DND-41 (cell line): Measurements from ENCODE around the gene MEI1.

Experiments used
- CTCF ChIP-seq: IDR thresholded peaks from 2 replicates; pipeline ENCODE4 v1.5.1; 2012; ENCODE audit warnings: borderline replicate concordance, low read length, moderate library complexity, mild to moderate bottlenecking; ENCODE audit not compliant: poor library complexity, severe bottlenecking; ENCODE audit errors: extremely low read depth
- EZH2 ChIP-seq: IDR thresholded peaks from 3 replicates; pipeline ENCODE4 v1.6.1; 2012; ENCODE audit warnings: borderline replicate concordance, low read depth, mild to moderate bottlenecking, moderate library complexity, low read length, inconsistent platforms; ENCODE audit not compliant: severe bottlenecking

DNA sequence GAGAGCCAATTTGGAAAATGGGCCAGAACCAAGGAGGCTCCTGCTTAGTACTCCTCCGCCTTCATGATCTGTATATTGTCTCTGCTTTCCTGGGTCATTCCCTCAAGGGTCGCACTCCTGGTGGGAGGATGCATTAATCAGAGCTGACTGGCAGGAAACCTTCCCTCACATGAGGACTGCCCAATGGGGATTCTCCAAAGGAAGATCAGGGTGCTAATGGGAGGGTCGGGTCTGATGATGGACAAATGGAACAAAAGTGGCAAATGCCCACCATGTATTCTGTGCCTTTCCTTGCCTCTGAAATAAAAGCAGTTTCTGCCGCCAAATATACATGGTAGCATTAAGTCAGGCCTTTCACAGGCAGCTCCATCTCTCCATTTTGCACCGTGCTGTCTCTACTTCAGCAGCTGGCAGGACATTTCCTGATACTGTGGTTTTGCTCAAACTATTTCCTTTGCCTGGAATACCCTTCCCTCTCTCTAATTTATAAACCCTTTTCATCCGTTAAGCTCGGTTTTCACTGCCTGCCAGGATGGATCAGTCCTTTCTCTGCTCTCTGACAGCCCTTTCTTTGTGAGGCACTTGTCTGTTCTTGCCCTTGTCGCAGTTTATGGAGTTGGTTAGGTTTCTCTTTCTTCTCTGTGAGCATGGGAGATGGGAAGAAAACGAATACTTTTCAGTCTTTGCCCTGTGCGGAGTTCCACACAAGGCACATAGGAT lies 147.1 kb downstream of the MEI1 start:
- TF ChIP-seq CTCF (no peak), EZH2 (no peak)
